GM19238 (cell line): ENCODE measurements around the gene ARHGEF2.

Experiments used
- DNase-seq: peaks from one replicate; pipeline ENCODE4 v3.0.0; 2011; ENCODE audit warnings: low spot score; ENCODE audit not compliant: insufficient read length

The ARHGEF2 gene

GRCh38 chr1:155912056-155912536, 66.3 kb downstream of the ARHGEF2 start:
- no peak for DNase-seq

GRCh38 chr1:155911156-155912055, 66.9 kb downstream of the ARHGEF2 start, which contains the start of gene RIT1:
RIT1 (minus strand) TSS chr1:155911349; CDS start chr1:155910761, 588 bp downstream.
- DNase-seq = peak; percentile 74

- DNase-seq = no peak
Measured at GRCh38 chr1:155910621-155911121, 67.7 kb downstream of the ARHGEF2 start.

- DNase-seq = no peak
Measured at GRCh38 chr1:155909894-155910293, 68.5 kb downstream of the ARHGEF2 start.

- DNase-seq = no peak
Measured at GRCh38 chr1:155904261-155904660, 74.1 kb downstream of the ARHGEF2 start.

- DNase-seq = no peak
Measured at GRCh38 chr1:155900161-155900560, 78.2 kb downstream of the ARHGEF2 start.

- no peak for DNase-seq
Measured at GRCh38 chr1:155899683-155900082, 78.7 kb downstream of the ARHGEF2 start.

GRCh38 chr1:155898888-155899287, 79.5 kb downstream of the ARHGEF2 start:
- DNase-seq = no peak

GRCh38 chr1:155897746-155898145, 80.6 kb downstream of the ARHGEF2 start:
- DNase-seq = no peak
